ENCODE results near the gene ADIRF. TPM values are rescaled to one million over a fixed set of nuclear protein-coding genes. Genes with fewer than 3 reads are reported as not detected.

Gene ADIRF
- total RNA-seq, 1 experiment from 2014 or later: 0.70 TPM

DNA sequence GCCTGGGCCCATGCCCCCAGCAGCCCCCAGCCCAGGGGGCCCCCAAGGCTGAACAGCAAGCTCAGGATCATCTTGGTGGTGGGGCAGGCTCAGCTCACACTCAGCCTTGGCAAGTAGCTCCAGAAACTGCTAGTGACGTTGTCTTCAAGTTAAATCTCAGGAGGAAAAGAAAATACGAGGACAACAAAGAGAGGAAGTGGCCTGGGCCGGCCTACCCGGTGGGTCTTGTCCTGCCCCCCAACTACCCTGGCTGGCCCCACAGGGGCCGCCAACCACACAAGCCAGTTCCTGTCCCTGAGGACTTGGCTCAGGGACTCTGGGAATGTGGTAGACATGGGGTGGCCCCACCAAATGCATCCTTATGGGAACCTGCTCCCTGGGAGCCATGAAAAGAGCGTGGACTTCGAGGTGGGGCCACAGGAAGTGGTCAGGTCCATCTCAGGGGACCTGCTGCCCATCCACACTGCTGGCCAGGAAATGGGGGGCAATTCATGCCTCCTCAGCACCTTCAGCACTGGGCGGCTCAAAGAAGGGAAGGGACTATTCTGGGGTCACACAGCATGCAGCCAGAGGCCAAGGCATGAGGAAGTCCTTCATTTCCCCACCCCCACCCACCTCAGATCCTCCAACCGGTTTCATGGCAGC, 10.7 kb upstream of the ADIRF start, which contains the start of gene MMRN2:
MMRN2 (minus strand) TSS at position 145 of the 645 bp plus-strand sequence; CDS start at position 71, 74 bp downstream.
- TF ChIP-seq RELA (CRISPR knock-in tag; IDR thresholded peaks at IDR 0.05; ENCODE audit: borderline replicate concordance) (no peak), CREB1 (CRISPR knock-in tag; IDR thresholded peaks at IDR 0.05) (no peak), MXD4 (CRISPR knock-in tag; IDR thresholded peaks at IDR 0.05; ENCODE audit: borderline replicate concordance) (no peak), TEAD1 (CRISPR knock-in tag; IDR thresholded peaks at IDR 0.05) (no peak), IRF2 (CRISPR knock-in tag; IDR thresholded peaks at IDR 0.05; ENCODE audit: borderline replicate concordance, low read depth) (no peak)
- TF ChIP-seq, protein P1, sequence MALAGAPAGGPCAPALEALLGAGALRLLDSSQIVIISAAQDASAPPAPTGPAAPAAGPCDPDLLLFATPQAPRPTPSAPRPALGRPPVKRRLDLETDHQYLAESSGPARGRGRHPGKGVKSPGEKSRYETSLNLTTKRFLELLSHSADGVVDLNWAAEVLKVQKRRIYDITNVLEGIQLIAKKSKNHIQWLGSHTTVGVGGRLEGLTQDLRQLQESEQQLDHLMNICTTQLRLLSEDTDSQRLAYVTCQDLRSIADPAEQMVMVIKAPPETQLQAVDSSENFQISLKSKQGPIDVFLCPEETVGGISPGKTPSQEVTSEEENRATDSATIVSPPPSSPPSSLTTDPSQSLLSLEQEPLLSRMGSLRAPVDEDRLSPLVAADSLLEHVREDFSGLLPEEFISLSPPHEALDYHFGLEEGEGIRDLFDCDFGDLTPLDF (CRISPR knock-in tag; IDR thresholded peaks at IDR 0.05): no peak
- TF ChIP-seq, protein P2, sequence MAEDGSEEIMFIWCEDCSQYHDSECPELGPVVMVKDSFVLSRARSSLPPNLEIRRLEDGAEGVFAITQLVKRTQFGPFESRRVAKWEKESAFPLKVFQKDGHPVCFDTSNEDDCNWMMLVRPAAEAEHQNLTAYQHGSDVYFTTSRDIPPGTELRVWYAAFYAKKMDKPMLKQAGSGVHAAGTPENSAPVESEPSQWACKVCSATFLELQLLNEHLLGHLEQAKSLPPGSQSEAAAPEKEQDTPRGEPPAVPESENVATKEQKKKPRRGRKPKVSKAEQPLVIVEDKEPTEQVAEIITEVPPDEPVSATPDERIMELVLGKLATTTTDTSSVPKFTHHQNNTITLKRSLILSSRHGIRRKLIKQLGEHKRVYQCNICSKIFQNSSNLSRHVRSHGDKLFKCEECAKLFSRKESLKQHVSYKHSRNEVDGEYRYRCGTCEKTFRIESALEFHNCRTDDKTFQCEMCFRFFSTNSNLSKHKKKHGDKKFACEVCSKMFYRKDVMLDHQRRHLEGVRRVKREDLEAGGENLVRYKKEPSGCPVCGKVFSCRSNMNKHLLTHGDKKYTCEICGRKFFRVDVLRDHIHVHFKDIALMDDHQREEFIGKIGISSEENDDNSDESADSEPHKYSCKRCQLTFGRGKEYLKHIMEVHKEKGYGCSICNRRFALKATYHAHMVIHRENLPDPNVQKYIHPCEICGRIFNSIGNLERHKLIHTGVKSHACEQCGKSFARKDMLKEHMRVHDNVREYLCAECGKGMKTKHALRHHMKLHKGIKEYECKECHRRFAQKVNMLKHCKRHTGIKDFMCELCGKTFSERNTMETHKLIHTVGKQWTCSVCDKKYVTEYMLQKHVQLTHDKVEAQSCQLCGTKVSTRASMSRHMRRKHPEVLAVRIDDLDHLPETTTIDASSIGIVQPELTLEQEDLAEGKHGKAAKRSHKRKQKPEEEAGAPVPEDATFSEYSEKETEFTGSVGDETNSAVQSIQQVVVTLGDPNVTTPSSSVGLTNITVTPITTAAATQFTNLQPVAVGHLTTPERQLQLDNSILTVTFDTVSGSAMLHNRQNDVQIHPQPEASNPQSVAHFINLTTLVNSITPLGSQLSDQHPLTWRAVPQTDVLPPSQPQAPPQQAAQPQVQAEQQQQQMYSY (CRISPR knock-in tag; IDR thresholded peaks at IDR 0.05): no peak
- Mint-ChIP-seq H3K27ac (no peak within 1 kb of the TSS), H3K9me3 (peaks cover 17% of the 10 kb centered on the region), H3K4me3 (no peak within 1 kb of the TSS), H3K4me1 (peaks cover 60% of the 10 kb centered on the region), H3K36me3 (peaks cover 16% of the 10 kb centered on the region), H3K27me3 (ENCODE audit: low read depth) (no peaks in the 10 kb centered on the region; the same call in 1 of the 2 replicates)
- POLR2A ChIA-PET: interaction anchor here (0.7 kb wide), 1 partner anchor 245 kb away, joined by 5 read pairs; no protein-coding TSS in a partner anchor
- DNase-seq (ENCODE audit: low spot score) (no peak), ATAC-seq (no peak)
- CTCF ChIA-PET: interaction anchor here (0.8 to 13.7 kb wide), 7 partner anchors 9 to 81 kb away, joined by 4 to 462 read pairs (median 23); partner anchors contain the start of gene ADIRF

DNA sequence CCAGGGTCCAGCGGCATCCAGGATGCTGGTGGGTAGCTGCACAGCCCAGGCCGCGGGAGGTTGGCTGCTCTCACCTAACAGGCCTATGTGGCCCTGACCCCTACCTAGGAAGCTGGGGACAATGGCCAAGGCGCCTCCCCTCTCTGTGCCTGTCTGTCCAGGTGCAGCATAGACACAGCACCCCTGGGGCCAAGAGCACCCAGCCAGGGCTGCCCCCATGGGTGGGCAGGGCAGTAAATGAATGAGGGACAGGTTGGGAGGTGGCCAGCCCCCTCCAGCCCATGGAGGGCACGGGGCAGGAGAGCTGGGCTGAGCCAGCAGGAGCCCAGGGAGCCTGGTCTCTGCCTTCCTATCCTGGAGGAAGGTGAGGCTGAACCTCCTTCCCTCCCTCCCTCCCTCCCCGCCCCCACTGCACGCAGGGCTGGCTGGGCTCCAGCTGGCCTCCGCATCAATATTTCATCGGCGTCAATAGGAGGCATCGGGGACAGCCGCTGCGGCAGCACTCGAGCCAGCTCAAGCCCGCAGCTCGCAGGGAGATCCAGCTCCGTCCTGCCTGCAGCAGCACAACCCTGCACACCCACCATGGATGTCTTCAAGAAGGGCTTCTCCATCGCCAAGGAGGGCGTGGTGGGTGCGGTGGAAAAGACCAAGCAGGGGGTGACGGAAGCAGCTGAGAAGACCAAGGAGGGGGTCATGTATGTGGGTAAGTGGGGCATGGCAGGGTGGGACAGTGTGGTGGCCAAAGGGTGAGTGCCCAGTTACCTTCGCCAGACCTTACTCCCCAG, 10.0 kb upstream of the ADIRF start, which contains the start of gene SNCG:
SNCG (plus strand) TSS at position 484 of the 785 bp plus-strand sequence; CDS start at position 583, 99 bp downstream.
- CTCF ChIA-PET: interaction anchor here (0.8 to 13.7 kb wide), 5 partner anchors 8 to 274 kb away, joined by 4 to 462 read pairs (median 6); partner anchors contain the start of gene ADIRF
- Mint-ChIP-seq H3K27ac (no peak within 1 kb of the TSS), H3K27me3 (ENCODE audit: low read depth) (no peaks in the 10 kb centered on the region; the same call in 1 of the 2 replicates), H3K4me1 (peaks cover 60% of the 10 kb centered on the region), H3K4me3 (no peak within 1 kb of the TSS), H3K9me3 (peaks cover 10% of the 10 kb centered on the region), H3K36me3 (peaks cover 9% of the 10 kb centered on the region)
- DNase-seq (ENCODE audit: low spot score) (no peak), ATAC-seq (no peak)
- POLR2A ChIA-PET: interaction anchor here (0.7 kb wide), 1 partner anchor 246 kb away, joined by 5 read pairs; no protein-coding TSS in a partner anchor
- TF ChIP-seq, protein P3, sequence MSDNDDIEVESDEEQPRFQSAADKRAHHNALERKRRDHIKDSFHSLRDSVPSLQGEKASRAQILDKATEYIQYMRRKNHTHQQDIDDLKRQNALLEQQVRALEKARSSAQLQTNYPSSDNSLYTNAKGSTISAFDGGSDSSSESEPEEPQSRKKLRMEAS (CRISPR knock-in tag; IDR thresholded peaks at IDR 0.05): no peak
- TF ChIP-seq ATF1 (CRISPR knock-in tag; IDR thresholded peaks at IDR 0.05) (no peak), STAT6 (CRISPR knock-in tag; conservative IDR thresholded peaks at IDR 0.05; ENCODE audit: low read depth) (no peak), CREM (CRISPR knock-in tag; IDR thresholded peaks at IDR 0.05) (no peak), ZNF317 (CRISPR knock-in tag; IDR thresholded peaks at IDR 0.05; ENCODE audit: borderline replicate concordance, low read depth) (no peak), CBFB (CRISPR knock-in tag; IDR thresholded peaks at IDR 0.05; ENCODE audit: low read depth) (no peak), MYBL2 (CRISPR knock-in tag; IDR thresholded peaks at IDR 0.05) (no peak), IRF2 (CRISPR knock-in tag; IDR thresholded peaks at IDR 0.05; ENCODE audit: borderline replicate concordance, low read depth) (no peak), SMAD4 (CRISPR knock-in tag; IDR thresholded peaks at IDR 0.05) (no peak), ZNF121 (CRISPR knock-in tag; IDR thresholded peaks at IDR 0.05) (no peak), ZNF232 (CRISPR knock-in tag; IDR thresholded peaks at IDR 0.05) (no peak)
- TF ChIP-seq, protein P4, sequence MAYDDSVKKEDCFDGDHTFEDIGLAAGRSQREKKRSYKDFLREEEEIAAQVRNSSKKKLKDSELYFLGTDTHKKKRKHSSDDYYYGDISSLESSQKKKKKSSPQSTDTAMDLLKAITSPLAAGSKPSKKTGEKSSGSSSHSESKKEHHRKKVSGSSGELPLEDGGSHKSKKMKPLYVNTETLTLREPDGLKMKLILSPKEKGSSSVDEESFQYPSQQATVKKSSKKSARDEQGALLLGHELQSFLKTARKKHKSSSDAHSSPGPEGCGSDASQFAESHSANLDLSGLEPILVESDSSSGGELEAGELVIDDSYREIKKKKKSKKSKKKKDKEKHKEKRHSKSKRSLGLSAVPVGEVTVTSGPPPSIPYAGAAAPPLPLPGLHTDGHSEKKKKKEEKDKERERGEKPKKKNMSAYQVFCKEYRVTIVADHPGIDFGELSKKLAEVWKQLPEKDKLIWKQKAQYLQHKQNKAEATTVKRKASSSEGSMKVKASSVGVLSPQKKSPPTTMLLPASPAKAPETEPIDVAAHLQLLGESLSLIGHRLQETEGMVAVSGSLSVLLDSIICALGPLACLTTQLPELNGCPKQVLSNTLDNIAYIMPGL (CRISPR knock-in tag; IDR thresholded peaks at IDR 0.05): no peak
- TF ChIP-seq, protein P5, sequence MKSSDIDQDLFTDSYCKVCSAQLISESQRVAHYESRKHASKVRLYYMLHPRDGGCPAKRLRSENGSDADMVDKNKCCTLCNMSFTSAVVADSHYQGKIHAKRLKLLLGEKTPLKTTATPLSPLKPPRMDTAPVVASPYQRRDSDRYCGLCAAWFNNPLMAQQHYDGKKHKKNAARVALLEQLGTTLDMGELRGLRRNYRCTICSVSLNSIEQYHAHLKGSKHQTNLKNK (CRISPR knock-in tag; IDR thresholded peaks at IDR 0.05): no peak

Measured in WTC11 (cell line).